BLaER1 (cell line): ENCODE data around the gene SNN.

Experiments used
- H3K27ac ChIP-seq: shearing (Covaris generic); formaldehyde crosslinking; 2 replicates; pipeline ENCODE4 v1.8.1; 2022
- H3K27me3 ChIP-seq: shearing (Covaris generic); formaldehyde crosslinking; 2 replicates; pipeline ENCODE4 v1.8.1; 2022
- H3K36me3 ChIP-seq: shearing (Covaris generic); formaldehyde crosslinking; 2 replicates; pipeline ENCODE4 v1.8.1; 2022
- H3K4me1 ChIP-seq: shearing (Covaris generic); formaldehyde crosslinking; 2 replicates; pipeline ENCODE4 v1.8.1; 2022
- H3K4me2 ChIP-seq: shearing (Covaris generic); formaldehyde crosslinking; 2 replicates; pipeline ENCODE4 v1.8.1; 2022
- H3K4me3 ChIP-seq: shearing (Covaris generic); formaldehyde crosslinking; 2 replicates; pipeline ENCODE4 v1.8.1; 2022
- H3K9ac ChIP-seq: shearing (Covaris generic); formaldehyde crosslinking; 2 replicates; pipeline ENCODE4 v1.8.1; 2022
- H3K9me3 ChIP-seq: shearing (Covaris generic); formaldehyde crosslinking; 2 replicates; pipeline ENCODE4 v1.8.1; 2022
- H4K20me1 ChIP-seq: shearing (Covaris generic); formaldehyde crosslinking; 2 replicates; pipeline ENCODE4 v1.8.1; 2022
- Cebpa-rat ChIP-seq: shearing (Covaris generic); IDR thresholded peaks from 2 replicates; pipeline ENCODE4 v1.8.1; 2022

SNN gene

DNA sequence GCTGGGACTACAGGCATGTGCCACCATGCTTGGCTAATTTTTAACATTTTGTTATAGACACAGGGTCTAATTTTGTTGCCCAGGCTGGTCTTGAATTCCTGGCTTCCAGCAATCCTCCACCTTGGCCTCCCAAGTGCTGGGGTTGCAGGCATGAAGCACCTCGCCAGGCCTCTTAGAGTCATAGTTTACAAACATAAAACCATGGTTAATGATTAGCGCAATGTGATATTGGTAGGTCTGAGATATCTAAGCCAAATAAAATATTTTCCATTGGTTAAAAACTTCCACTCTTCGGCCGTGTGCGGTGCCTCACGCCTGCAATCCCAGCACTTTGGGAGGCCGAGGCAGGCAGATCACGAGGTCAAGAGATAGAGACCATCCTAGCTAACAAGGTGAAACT is 57.8 kb downstream of the SNN start:
- H3K4me1 ChIP-seq, result peaks cover 5% of the 10 kb centered on the region; the same call in 1 of the 2 replicates
- H3K36me3 ChIP-seq, result peaks cover 92% of the 10 kb centered on the region
- H3K27me3 ChIP-seq, result no peaks in the 10 kb centered on the region
- H3K9ac ChIP-seq, result no peak overlapping the region
- TF ChIP-seq Cebpa-rat, result no peak
- H3K4me3 ChIP-seq, result no peak overlapping the region
- peaks cover 36% of the 10 kb centered on the region for H4K20me1 ChIP-seq
- H3K4me2 ChIP-seq, result no peak overlapping the region
- no peak overlapping the region for H3K27ac ChIP-seq
- H3K9me3 ChIP-seq, result no peaks in the 10 kb centered on the region

DNA sequence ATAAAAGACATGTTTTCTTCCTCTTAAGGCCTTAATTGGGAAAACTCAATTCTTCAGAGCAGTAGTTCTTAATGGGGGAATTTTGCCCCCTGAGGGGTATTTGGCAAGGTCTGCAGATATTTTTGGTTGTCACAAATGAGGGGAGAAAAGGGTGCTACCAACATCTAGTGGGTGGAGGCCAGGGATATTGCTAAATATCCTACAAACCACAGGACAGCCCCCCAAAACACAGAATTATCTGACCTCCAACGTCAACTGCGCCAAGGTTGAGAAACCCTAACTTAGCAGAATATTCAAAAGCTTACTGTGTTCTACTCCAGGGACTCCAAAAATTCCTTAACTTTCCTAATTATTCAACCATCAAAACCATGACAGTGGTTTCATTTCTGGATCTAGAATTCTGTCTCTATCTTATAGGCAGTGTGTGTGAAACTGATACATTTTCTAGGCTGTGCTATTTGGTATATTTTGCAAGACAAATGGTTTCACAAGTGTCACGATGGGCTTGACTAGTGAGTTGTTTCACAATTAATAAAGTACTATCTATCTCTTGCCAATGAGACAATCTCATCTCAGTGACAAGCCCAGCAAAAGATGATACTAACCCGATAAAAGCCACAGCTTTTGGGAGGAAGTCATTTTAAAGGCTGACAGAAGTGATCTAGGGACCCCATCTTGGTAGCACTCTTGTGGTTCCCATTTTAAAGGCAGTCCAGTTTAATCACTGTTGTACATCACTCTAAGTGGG is 59.7 kb downstream of the SNN start:
- Histone ChIP-seq H3K9me3 (no peaks in the 10 kb centered on the region), H3K36me3 (peaks cover 94% of the 10 kb centered on the region), H3K4me2 (no peak overlapping the region), H3K9ac (no peak overlapping the region), H3K4me3 (no peak overlapping the region), H3K4me1 (peaks cover 10% of the 10 kb centered on the region; the same call in 1 of the 2 replicates), H3K27me3 (no peaks in the 10 kb centered on the region), H3K27ac (no peak overlapping the region), H4K20me1 (peaks cover 17% of the 10 kb centered on the region)
- TF ChIP-seq Cebpa-rat, result no peak
